Effector memory CD8-positive, alpha-beta T cell (primary cell): ENCODE data around the gene SP3.

Source experiments
- ATAC-seq: fragments of 150-1000 bp; cut with Tn5 transposase; replicated peaks from 2 replicates; pipeline ENCODE4 v1.10.0; 2021; ENCODE audit warnings: mild to moderate bottlenecking, moderate library complexity
- DNase-seq, 3 experiments: peaks; one replicate each; pipeline ENCODE4 v3.0.0; 2021
- H3K27ac Mint-ChIP-seq, 2 donors: one replicate each; pipeline ENCODE4 v1.8.0; 2022; ENCODE audit warnings: mild to moderate bottlenecking in 2 of 2, mixed read lengths in 2 of 2, moderate library complexity in 2 of 2
- H3K27me3 Mint-ChIP-seq, 2 donors: one replicate each; pipeline ENCODE4 v1.8.0; 2022; ENCODE audit warnings: mixed read lengths in 2 of 2
- H3K36me3 Mint-ChIP-seq: one replicate; pipeline ENCODE4 v1.8.0; 2022; ENCODE audit warnings: mild to moderate bottlenecking, moderate library complexity, mixed read lengths; ENCODE audit not compliant: insufficient read depth
- H3K4me1 Mint-ChIP-seq, 2 donors: one replicate each; pipeline ENCODE4 v1.8.0; 2022; ENCODE audit warnings: low read depth in 2 of 2, mixed read lengths in 2 of 2
- H3K4me3 Mint-ChIP-seq, 2 donors: one replicate each; pipeline ENCODE4 v1.8.0; 2022; ENCODE audit warnings: mild to moderate bottlenecking in 2 of 2, mixed read lengths in 2 of 2, moderate library complexity in 2 of 2
- H3K9me3 Mint-ChIP-seq, 2 donors: one replicate each; pipeline ENCODE4 v1.8.0; 2022; ENCODE audit warnings: mixed read lengths in 2 of 2

SP3 gene

GRCh38 chr2:173938700-173939384 is 26.3 kb downstream of the SP3 start:
- no peaks in the 10 kb centered on the region for H3K27me3 Mint-ChIP-seq
- DNase-seq (no peak), ATAC-seq (peak; percentile 16)
- no peaks in the 10 kb centered on the region for H3K9me3 Mint-ChIP-seq
- peak overlapping the region in 1 of 2 donors; percentile 5 for H3K4me3 Mint-ChIP-seq
- H3K4me1 Mint-ChIP-seq = peaks cover 44 to 58% of the 10 kb centered on the region in 2 donors
- H3K36me3 Mint-ChIP-seq = peaks cover 9% of the 10 kb centered on the region
- H3K27ac Mint-ChIP-seq = no peak overlapping the region

GRCh38 chr2:173935305-173935704 is 29.9 kb downstream of the SP3 start:
- Mint-ChIP-seq H3K27ac (no peak overlapping the region), H3K4me1 (peaks cover 20 to 41% of the 10 kb centered on the region in 2 donors)

GRCh38 chr2:173934895-173935294 is 30.3 kb downstream of the SP3 start:
- Mint-ChIP-seq H3K9me3 (no peaks in the 10 kb centered on the region), H3K4me3 (no peak overlapping the region), H3K36me3 (peaks cover 23% of the 10 kb centered on the region), H3K27me3 (no peaks in the 10 kb centered on the region), H3K4me1 (peaks cover 20 to 41% of the 10 kb centered on the region in 2 donors), H3K27ac (no peak overlapping the region)
- DNase-seq (no peak), ATAC-seq (no peak)

More at GRCh38 chr2:173935305-173935704, 29.9 kb downstream of the SP3 start:
- ATAC-seq = no peak
- no peak for DNase-seq
- H3K4me3 Mint-ChIP-seq = no peak overlapping the region
- H3K9me3 Mint-ChIP-seq = no peaks in the 10 kb centered on the region
- peaks cover 20% of the 10 kb centered on the region for H3K36me3 Mint-ChIP-seq
- H3K27me3 Mint-ChIP-seq = no peaks in the 10 kb centered on the region

GRCh38 chr2:173931751-173932150 is 33.4 kb downstream of the SP3 start:
- H3K27ac Mint-ChIP-seq = peak overlapping the region in 1 of 2 donors; percentile 71
- H3K36me3 Mint-ChIP-seq = peaks cover 29% of the 10 kb centered on the region

GRCh38 chr2:173929441-173929840 is 35.7 kb downstream of the SP3 start:
- H3K27me3 Mint-ChIP-seq = no peaks in the 10 kb centered on the region
- no peak overlapping the region for H3K4me3 Mint-ChIP-seq
- no peak for ATAC-seq
- peak overlapping the region in 1 of 2 donors; percentile 39 for H3K27ac Mint-ChIP-seq
- peaks cover 27% of the 10 kb centered on the region for H3K36me3 Mint-ChIP-seq
- H3K4me1 Mint-ChIP-seq = peaks cover 19 to 58% of the 10 kb centered on the region in 2 donors
- DNase-seq = no peak
- H3K9me3 Mint-ChIP-seq = no peaks in the 10 kb centered on the region

More at GRCh38 chr2:173931751-173932150, 33.4 kb downstream of the SP3 start:
- Mint-ChIP-seq H3K9me3 (no peaks in the 10 kb centered on the region), H3K4me3 (no peak overlapping the region), H3K27me3 (no peaks in the 10 kb centered on the region), H3K4me1 (peaks cover 19 to 41% of the 10 kb centered on the region in 2 donors)
- no peak for ATAC-seq
- DNase-seq = no peak

GRCh38 chr2:173926875-173927274 is 38.3 kb downstream of the SP3 start:
- Mint-ChIP-seq H3K9me3 (no peaks in the 10 kb centered on the region), H3K4me3 (peak overlapping the region in 1 of 2 donors; percentile 54), H3K27ac (peak overlapping the region; percentile 69 to 71), H3K27me3 (no peaks in the 10 kb centered on the region), H3K4me1 (peaks cover 29 to 68% of the 10 kb centered on the region in 2 donors), H3K36me3 (peaks cover 16% of the 10 kb centered on the region)
- peak; percentile 37 for ATAC-seq
- DNase-seq = no peak

- ATAC-seq (no peak), DNase-seq (no peak)
- H3K4me3 Mint-ChIP-seq = peak overlapping the region; percentile 24 to 46
- H3K27ac Mint-ChIP-seq = peak overlapping the region; percentile 44 to 55
- H3K27me3 Mint-ChIP-seq = no peaks in the 10 kb centered on the region
- no peaks in the 10 kb centered on the region for H3K9me3 Mint-ChIP-seq
- peaks cover 33 to 72% of the 10 kb centered on the region in 2 donors for H3K4me1 Mint-ChIP-seq
- peaks cover 7% of the 10 kb centered on the region for H3K36me3 Mint-ChIP-seq
Measured at GRCh38 chr2:173924285-173924684, 40.9 kb downstream of the SP3 start.

GRCh38 chr2:173922760-173923159 is 42.4 kb downstream of the SP3 start:
- peaks cover 33 to 74% of the 10 kb centered on the region in 2 donors for H3K4me1 Mint-ChIP-seq
- DNase-seq = no peak
- peaks cover 19% of the 10 kb centered on the region for H3K36me3 Mint-ChIP-seq
- H3K27me3 Mint-ChIP-seq = no peaks in the 10 kb centered on the region
- ATAC-seq = peak; percentile 16
- H3K27ac Mint-ChIP-seq = peak overlapping the region; percentile 42 to 73
- H3K9me3 Mint-ChIP-seq = no peaks in the 10 kb centered on the region
- H3K4me3 Mint-ChIP-seq = peak overlapping the region in 1 of 2 donors; percentile 13

- Mint-ChIP-seq H3K27ac (peak overlapping the region; percentile 42 to 73), H3K36me3 (peaks cover 23% of the 10 kb centered on the region)
Measured at GRCh38 chr2:173922068-173922467, 43.1 kb downstream of the SP3 start.

GRCh38 chr2:173914055-173914927 is 50.9 kb downstream of the SP3 start:
- H3K36me3 Mint-ChIP-seq = peaks cover 82% of the 10 kb centered on the region
- DNase-seq (no peak), ATAC-seq (no peak)
- peaks cover 6 to 31% of the 10 kb centered on the region in 2 donors for H3K4me1 Mint-ChIP-seq
- no peak overlapping the region for H3K4me3 Mint-ChIP-seq
- no peaks in the 10 kb centered on the region for H3K27me3 Mint-ChIP-seq
- no peaks in the 10 kb centered on the region for H3K9me3 Mint-ChIP-seq
- H3K27ac Mint-ChIP-seq = no peak overlapping the region

More at GRCh38 chr2:173922068-173922467, 43.1 kb downstream of the SP3 start:
- H3K9me3 Mint-ChIP-seq = no peaks in the 10 kb centered on the region
- H3K4me3 Mint-ChIP-seq = peak overlapping the region in 1 of 2 donors; percentile 13
- DNase-seq = no peak
- peaks cover 33 to 75% of the 10 kb centered on the region in 2 donors for H3K4me1 Mint-ChIP-seq
- ATAC-seq = no peak
- H3K27me3 Mint-ChIP-seq = no peaks in the 10 kb centered on the region

- peaks cover 3 to 16% of the 10 kb centered on the region in 2 donors for H3K4me1 Mint-ChIP-seq
- no peak overlapping the region for H3K27ac Mint-ChIP-seq
- DNase-seq (no peak), ATAC-seq (no peak)
- no peaks in the 10 kb centered on the region for H3K27me3 Mint-ChIP-seq
- H3K9me3 Mint-ChIP-seq = no peaks in the 10 kb centered on the region
- H3K36me3 Mint-ChIP-seq = peaks cover 87% of the 10 kb centered on the region
- H3K4me3 Mint-ChIP-seq = no peak overlapping the region
Measured at GRCh38 chr2:173909846-173910245, 55.3 kb downstream of the SP3 start.

- no peak overlapping the region for H3K4me3 Mint-ChIP-seq
- ATAC-seq = no peak
- peak overlapping the region in 1 of 2 donors; percentile 44 for H3K27ac Mint-ChIP-seq
- no peak for DNase-seq
- peaks cover 0 to 5% of the 10 kb centered on the region in 2 donors for H3K4me1 Mint-ChIP-seq
- H3K9me3 Mint-ChIP-seq = no peaks in the 10 kb centered on the region
- no peaks in the 10 kb centered on the region for H3K27me3 Mint-ChIP-seq
- H3K36me3 Mint-ChIP-seq = peaks cover 67% of the 10 kb centered on the region
Measured at GRCh38 chr2:173906626-173907025, 58.5 kb downstream of the SP3 start.

GRCh38 chr2:173903601-173904394 is 61.4 kb downstream of the SP3 start:
- H3K27me3 Mint-ChIP-seq = no peaks in the 10 kb centered on the region
- no peak overlapping the region for H3K4me3 Mint-ChIP-seq
- H3K4me1 Mint-ChIP-seq = peaks cover 1 to 6% of the 10 kb centered on the region in 2 donors
- no peak overlapping the region for H3K27ac Mint-ChIP-seq
- H3K9me3 Mint-ChIP-seq = no peaks in the 10 kb centered on the region
- ATAC-seq (no peak), DNase-seq (no peak)
- peaks cover 40% of the 10 kb centered on the region for H3K36me3 Mint-ChIP-seq
